Thymus (tissue), 11 donors: ENCODE results near the gene NUDT8. TPM values are rescaled to one million over a fixed set of nuclear protein-coding genes. Genes with fewer than 3 reads are reported as not detected.

Source experiments
- DNase-seq, 9 donors: peaks; one replicate each; pipeline ENCODE4 v3.0.0-alpha.2; 2013; ENCODE audit warnings: low spot score in 9 of 9, low read depth in 6 of 9, missing footprints in 1 of 9
- H3K27ac ChIP-seq, 2 donors: one replicate each; pipeline ENCODE4 v1.5.1; 2013; ENCODE audit warnings: control low read depth in 1 of 2, low read depth in 1 of 2, low read length in 1 of 2, mild to moderate bottlenecking in 1 of 2, moderate library complexity in 1 of 2
- H3K27me3 ChIP-seq, 2 donors: one replicate each; pipeline ENCODE4 v1.5.1; 2013; ENCODE audit warnings: low read length in 1 of 2; ENCODE audit not compliant: control insufficient read depth in 2 of 2, insufficient read depth in 1 of 2
- H3K36me3 ChIP-seq, 2 donors: one replicate each; pipeline ENCODE4 v1.5.1; 2013; ENCODE audit warnings: low read length in 1 of 2, mild to moderate bottlenecking in 1 of 2, moderate library complexity in 1 of 2; ENCODE audit not compliant: control insufficient read depth in 2 of 2, insufficient read depth in 2 of 2
- H3K4me1 ChIP-seq, 2 donors: one replicate each; pipeline ENCODE4 v1.5.1; 2013; ENCODE audit warnings: low read length in 2 of 2; ENCODE audit not compliant: control insufficient read depth in 2 of 2, insufficient read depth in 2 of 2
- H3K4me3 ChIP-seq, 2 donors: one replicate each; pipeline ENCODE4 v1.5.1; 2013; ENCODE audit warnings: low read length in 2 of 2, control low read depth in 1 of 2, mild to moderate bottlenecking in 1 of 2
- H3K9me3 ChIP-seq, 2 donors: one replicate each; pipeline ENCODE4 v1.5.1; 2013; ENCODE audit warnings: low read length in 1 of 2, mild to moderate bottlenecking in 1 of 2; ENCODE audit not compliant: control insufficient read depth in 2 of 2, insufficient read depth in 1 of 2
- WGBS: extraction: QIAGEN DNeasy Blood & Tissue Kit; methylation state at CpG from one replicate; pipeline ENCODE4 v1.1.7; 2013; 5-methylcytosine and 5-hydroxymethylcytosine counted together
- polyA plus RNA-seq: library from polyadenylated mRNA; stranded (reverse); fragments of 200-250 nt; gene quantifications from one replicate; pipeline ENCODE4 v1.2.3, GENCODE V29; 2013
- total RNA-seq: library from RNA; stranded (reverse); fragments of 120-200 nt; gene quantifications from one replicate; pipeline ENCODE4 v1.2.4, GENCODE V29; 2013
- donor health status: healthy.

The NUDT8 gene
- total and polyA plus RNA-seq, 2 donors = 4.7 to 5.8 TPM

DNA sequence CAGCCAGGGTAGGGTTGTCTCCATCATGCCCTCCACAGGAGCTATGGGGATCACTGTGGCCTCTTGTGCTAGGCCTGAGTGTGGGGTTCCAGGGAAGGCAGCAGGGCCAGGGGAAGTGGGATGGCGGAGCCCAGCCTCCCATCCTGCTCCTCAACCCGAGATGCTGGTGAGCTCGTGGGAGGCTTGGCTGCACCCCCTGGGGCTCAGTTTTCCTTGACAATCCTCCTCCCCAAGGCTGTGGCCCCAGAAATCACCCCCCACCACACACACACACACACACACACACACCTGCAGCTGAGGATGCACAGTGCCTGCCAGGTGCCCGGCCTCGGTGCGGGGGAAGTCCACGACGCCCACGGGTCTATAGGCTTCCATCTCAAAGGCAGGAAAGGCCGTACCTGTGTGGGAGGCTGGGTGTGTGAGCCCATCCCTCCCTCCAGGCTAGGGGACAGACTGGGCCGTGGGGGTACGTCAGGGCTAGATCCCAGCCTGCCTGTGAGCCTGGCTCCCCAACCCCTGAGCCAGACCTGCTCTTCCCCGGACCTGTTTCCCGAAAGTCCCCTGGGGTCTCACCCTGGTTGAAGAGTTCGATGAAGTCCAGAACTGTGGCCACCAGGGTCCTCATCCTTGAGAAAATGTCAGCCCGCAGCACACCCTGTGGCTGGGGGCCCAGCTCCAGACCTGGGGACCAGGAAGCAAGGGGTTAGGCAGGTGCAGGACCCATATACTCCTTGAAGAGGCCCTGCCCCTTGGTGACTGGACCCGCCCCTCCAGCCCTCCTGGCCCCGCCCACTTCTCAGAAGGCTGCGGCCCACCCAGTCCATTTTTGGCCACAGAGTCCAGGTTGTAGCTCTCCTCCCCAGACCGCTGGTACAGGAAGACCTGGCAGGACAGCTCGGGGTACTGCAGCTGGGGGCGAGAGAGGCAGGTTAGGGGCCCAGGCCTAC lies 15.0 kb upstream of the NUDT8 start:
- DNase-seq = no peak
- peaks cover 26 to 54% of the 10 kb centered on the region in 2 donors for H3K4me1 ChIP-seq
- no peak overlapping the region for H3K4me3 ChIP-seq
- peaks cover 0 to 15% of the 10 kb centered on the region in 2 donors for H3K9me3 ChIP-seq
- WGBS = 89% methylated on average over 22 of the region's 22 CpGs
- no peak overlapping the region for H3K27ac ChIP-seq
- peaks cover 0 to 18% of the 10 kb centered on the region in 2 donors for H3K27me3 ChIP-seq
- no peaks in the 10 kb centered on the region for H3K36me3 ChIP-seq

DNA sequence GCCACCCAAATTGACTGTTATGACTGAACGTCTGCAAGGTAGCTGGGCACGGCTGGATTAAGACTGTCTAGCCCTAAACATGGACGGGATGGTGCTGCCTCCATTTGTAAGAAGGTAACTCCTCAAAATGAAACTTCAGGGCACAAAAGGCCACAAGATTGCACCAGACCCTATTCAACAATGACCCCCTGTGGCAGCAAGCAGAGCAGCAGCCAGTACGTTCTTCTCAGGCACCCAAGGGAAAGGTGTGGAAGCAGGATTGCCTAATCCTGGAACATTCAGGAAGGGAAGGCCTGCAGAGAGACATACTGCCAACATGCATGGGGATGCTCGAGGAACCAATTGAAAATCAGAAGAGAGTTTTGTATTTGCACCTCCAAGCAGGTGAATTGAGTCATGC lies 14.3 kb upstream of the NUDT8 start:
- 97% methylated on average over 5 of the region's 5 CpGs for WGBS
- peaks cover 0 to 15% of the 10 kb centered on the region in 2 donors for H3K9me3 ChIP-seq
- H3K36me3 ChIP-seq = no peaks in the 10 kb centered on the region
- DNase-seq = no peak
- peaks cover 23 to 47% of the 10 kb centered on the region in 2 donors for H3K4me1 ChIP-seq
- peaks cover 0 to 21% of the 10 kb centered on the region in 2 donors for H3K27me3 ChIP-seq
- no peak overlapping the region for H3K27ac ChIP-seq
- H3K4me3 ChIP-seq = no peak overlapping the region

- Histone ChIP-seq H3K4me3 (no peak overlapping the region), H3K4me1 (peaks cover 12 to 31% of the 10 kb centered on the region in 2 donors), H3K27ac (no peak overlapping the region), H3K36me3 (no peaks in the 10 kb centered on the region), H3K9me3 (peaks cover 0 to 15% of the 10 kb centered on the region in 2 donors), H3K27me3 (peaks cover 0 to 17% of the 10 kb centered on the region in 2 donors)
- no peak for DNase-seq
- WGBS = 97% methylated on average over 15 of the region's 15 CpGs
Measured at GRCh38 chr11:67642173-67643120, 12.7 kb upstream of the NUDT8 start.

- H3K4me3 ChIP-seq = no peak overlapping the region
- peaks cover 0 to 10% of the 10 kb centered on the region in 2 donors for H3K27me3 ChIP-seq
- H3K27ac ChIP-seq = no peak overlapping the region
- 95% methylated on average over 28 of the region's 28 CpGs for WGBS
- peaks cover 4 to 22% of the 10 kb centered on the region in 2 donors for H3K4me1 ChIP-seq
- H3K9me3 ChIP-seq = peaks cover 0 to 15% of the 10 kb centered on the region in 2 donors
- H3K36me3 ChIP-seq = no peaks in the 10 kb centered on the region
- DNase-seq = no peak
Measured at GRCh38 chr11:67641338-67642172, 11.8 kb upstream of the NUDT8 start.

DNA sequence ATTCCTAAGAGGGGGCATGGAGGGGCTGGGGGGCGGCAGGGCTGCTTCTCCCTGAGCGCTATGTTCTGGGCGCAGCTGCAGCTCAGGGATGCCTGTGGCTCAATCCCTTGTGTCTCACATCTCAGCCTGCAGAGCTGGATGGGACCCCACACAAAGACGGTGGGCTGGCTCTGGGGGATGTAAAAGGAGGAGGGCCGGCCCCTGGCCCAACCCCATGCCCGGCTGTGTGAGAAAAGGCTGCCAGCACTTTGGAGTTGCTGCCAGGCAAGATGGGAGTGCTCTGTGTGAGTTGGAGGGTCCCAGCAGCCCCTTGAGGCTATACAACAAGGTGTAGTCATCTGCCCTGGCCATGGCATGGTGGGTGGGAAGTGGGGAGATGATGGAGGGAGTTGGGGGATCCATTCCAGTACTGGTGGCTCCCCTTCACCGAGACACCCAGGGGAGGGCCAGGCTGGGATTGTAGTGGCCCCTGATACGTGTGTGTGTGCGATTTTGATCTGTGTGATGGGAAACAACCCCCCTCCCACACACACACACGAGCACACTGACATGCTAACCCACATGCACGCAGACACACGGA lies 11.1 kb upstream of the NUDT8 start:
- no peak for DNase-seq
- H3K27ac ChIP-seq = no peak overlapping the region
- WGBS = 96% methylated on average over 12 of the region's 12 CpGs
- H3K27me3 ChIP-seq = peaks cover 0 to 8% of the 10 kb centered on the region in 2 donors
- no peak overlapping the region for H3K4me3 ChIP-seq
- H3K4me1 ChIP-seq = peaks cover 0 to 15% of the 10 kb centered on the region in 2 donors
- H3K36me3 ChIP-seq = no peaks in the 10 kb centered on the region
- H3K9me3 ChIP-seq = peaks cover 0 to 15% of the 10 kb centered on the region in 2 donors

GRCh38 chr11:67640021-67640757 lies 10.5 kb upstream of the NUDT8 start:
- WGBS = 77% methylated on average over 23 of the region's 23 CpGs
- H3K27ac ChIP-seq = no peak overlapping the region
- DNase-seq = peak in 2 of 9 donors; percentile 60
- no peaks in the 10 kb centered on the region for H3K36me3 ChIP-seq
- peaks cover 0 to 15% of the 10 kb centered on the region in 2 donors for H3K9me3 ChIP-seq
- H3K4me1 ChIP-seq = peaks cover 0 to 9% of the 10 kb centered on the region in 2 donors
- H3K4me3 ChIP-seq = no peak overlapping the region
- H3K27me3 ChIP-seq = peaks cover 0 to 8% of the 10 kb centered on the region in 2 donors

DNA sequence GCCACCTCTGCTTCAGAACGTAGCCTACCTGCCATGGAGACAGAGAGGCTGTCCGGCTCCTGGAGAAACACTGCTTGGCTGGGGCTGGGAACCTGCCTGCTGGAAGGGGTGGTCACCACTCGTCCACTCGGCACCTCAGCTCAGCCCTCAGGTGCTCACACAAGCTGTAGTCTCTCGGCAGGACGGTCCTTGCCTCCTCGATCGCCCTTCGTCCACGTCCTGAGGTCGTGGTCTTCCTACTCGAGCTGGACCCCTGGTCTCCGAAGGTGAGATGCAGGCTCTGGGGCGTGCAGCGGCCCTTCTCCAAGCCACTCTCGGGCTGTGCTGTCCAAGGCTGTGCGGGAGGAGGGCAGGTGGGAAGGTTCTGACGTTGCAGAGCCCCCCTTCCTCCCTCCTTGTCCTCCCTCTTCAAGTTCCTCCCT lies 9.7 kb upstream of the NUDT8 start, which contains the start of gene TBX10:
Gene TBX10, minus strand, starts transcription at position 326 of the 422 bp plus-strand sequence. Its CDS starts 291 bp downstream, at position 35.
- 96% methylated on average over 18 of the region's 18 CpGs for WGBS

More for the DNA sequence above, 9.7 kb upstream of the NUDT8 start, which contains the start of gene TBX10:
- H3K9me3 ChIP-seq = peaks cover 0 to 9% of the 10 kb centered on the region in 2 donors
- H3K27ac ChIP-seq = no peak within 1 kb of the TSS
- peaks cover 0 to 2% of the 10 kb centered on the region in 2 donors for H3K4me1 ChIP-seq
- H3K36me3 ChIP-seq = no peaks in the 10 kb centered on the region
- peaks cover 0 to 8% of the 10 kb centered on the region in 2 donors for H3K27me3 ChIP-seq
- H3K4me3 ChIP-seq = no peak within 1 kb of the TSS
- DNase-seq = no peak
